Left renal cortex interstitium (tissue), 4 donors: ENCODE data around the gene GRP. TPM values are rescaled to one million over a fixed set of nuclear protein-coding genes. Genes with fewer than 3 reads are reported as not detected.

Experiments
- DNase-seq, 4 donors: peaks; one replicate each; pipeline ENCODE4 v3.0.0-alpha.2; 2013; ENCODE audit warnings: low read depth in 4 of 4, low spot score in 2 of 4, missing footprints in 1 of 4
- polyA plus RNA-seq, 4 donors: library from polyadenylated mRNA; unstranded; fragments of 120-200 nt; gene quantifications; one replicate each; pipeline ENCODE4 v1.2.1, GENCODE V29; 2013; ENCODE audit not compliant: insufficient read length in 4 of 4

The GRP gene
- 1 to 10 TPM in 3 of 4 donors, under 1 TPM in 1; 0.55 to 3.3 (median 1.7) TPM for polyA plus RNA-seq

DNA sequence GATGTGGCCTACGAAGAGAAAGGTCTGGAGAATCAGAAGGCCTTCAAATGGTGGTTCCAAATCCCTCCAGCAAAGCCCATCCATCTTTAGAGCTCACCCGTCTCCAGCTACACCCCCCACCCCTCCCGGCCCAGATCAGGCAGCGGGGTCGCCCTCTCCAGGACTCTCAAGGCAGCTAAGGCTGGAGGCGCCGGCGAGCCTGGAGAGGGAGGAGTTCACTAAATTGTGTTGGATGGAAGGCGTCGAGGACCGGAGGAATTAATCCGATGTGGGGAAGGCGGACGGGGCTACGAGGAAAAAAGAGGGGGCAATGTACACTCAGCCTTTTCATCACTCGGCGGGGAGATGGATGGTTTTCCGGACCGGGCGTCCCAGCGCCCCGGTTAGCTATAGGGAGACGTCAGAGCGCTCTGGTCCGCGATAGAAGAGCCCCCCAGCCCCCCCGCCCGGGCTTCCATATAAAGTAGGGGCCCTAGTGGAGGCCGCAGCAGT is at the start of gene GRP:
TSS of gene GRP (plus strand) at position 487 of the 492 bp plus-strand sequence. CDS start 108 bp downstream, outside the sequence.
- DNase-seq = no peak

DNA sequence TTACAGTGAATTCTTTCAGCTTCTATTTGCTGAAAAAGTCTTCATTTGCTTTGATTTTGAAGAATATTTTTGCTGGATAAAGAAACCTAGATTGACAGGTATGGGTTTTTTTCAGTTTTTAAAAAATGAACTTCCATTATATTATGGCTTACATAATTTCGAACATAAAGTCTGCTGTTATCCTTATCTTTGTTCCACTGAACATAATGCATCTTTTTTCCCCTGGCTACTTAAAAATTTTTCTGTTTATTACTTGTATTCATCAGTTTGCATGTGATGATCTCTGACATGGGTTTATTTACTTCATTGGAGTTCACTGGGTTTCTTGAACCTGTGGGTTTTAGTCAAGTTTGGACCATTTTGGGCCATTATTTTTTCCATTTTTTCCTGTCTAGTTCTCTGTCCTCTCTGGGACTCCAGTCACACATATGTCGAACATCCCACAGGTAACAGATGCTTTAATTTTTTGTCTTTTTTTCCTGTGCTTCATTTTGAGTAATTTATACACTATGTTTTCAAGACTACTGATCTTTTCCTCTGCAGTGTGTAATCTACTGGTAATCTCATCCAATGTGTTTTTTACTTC is 47.2 kb upstream of the GRP start:
- no peak for DNase-seq

- DNase-seq = no peak
Observed at GRCh38 chr18:59177485-59177884, 42.5 kb upstream of the GRP start.

- DNase-seq = no peak
Observed at GRCh38 chr18:59180150-59180845, 39.7 kb upstream of the GRP start.

- no peak for DNase-seq
Observed at GRCh38 chr18:59182673-59183072, 37.3 kb upstream of the GRP start.

DNA sequence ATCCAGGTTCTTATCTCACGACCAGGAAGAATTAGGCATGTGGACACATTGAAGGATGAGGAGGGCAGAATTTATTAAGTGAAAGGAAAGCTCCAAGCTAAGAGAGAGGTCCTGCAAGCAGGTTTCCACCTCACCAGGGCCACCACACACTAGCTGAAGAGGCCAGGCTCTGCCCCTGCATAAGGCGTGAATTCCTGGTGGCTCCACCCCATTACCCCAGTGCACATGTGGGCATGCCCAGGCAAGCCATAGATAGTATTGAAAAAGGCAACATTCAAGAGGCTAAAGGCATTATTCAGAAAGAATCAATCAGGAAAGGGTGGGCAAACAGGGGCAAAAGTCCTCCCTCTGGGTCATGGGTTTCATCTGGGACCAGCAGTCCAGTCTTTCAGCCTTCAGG is 30.9 kb upstream of the GRP start:
- DNase-seq = no peak

DNA sequence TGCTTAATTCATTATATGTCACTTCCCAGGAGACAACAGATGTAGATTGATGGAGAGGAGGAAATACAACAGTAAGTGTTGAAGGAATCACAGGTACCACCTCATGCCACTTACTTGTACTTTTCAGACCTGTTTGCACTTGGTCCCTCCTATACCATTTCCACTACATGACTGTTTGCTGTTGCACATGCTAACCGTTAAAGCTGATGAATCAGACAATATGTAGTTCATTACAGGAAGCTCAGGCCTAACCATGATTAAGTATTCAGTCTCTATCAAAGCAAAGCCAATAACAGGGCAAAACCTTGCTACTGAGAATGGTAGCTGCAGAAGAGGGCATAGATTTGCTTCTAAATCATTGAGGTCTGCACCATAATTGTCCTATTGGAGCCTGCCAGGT is 30.2 kb upstream of the GRP start:
- no peak for DNase-seq

- no peak for DNase-seq
Observed at GRCh38 chr18:59196161-59196725, 23.7 kb upstream of the GRP start.

DNA sequence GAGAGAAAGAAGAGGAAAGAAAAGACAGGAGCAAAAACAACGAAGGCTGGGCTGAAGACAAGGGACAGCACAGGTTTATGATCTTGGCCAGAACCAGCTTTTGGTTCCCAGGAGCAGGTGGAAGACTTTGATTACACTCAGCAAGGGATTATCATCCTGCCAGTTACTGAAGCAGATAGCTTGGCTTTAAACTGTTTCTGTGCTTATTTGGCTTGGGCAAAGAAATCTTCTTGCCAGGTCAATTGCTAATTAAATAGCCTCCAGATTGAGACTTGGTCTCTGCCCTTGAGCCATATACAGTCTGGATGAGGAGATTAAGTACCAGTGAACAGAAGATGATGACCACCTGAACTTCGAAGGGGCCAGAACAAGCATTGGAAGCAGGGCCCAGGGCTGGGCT is 22.3 kb upstream of the GRP start:
- DNase-seq = no peak

DNA sequence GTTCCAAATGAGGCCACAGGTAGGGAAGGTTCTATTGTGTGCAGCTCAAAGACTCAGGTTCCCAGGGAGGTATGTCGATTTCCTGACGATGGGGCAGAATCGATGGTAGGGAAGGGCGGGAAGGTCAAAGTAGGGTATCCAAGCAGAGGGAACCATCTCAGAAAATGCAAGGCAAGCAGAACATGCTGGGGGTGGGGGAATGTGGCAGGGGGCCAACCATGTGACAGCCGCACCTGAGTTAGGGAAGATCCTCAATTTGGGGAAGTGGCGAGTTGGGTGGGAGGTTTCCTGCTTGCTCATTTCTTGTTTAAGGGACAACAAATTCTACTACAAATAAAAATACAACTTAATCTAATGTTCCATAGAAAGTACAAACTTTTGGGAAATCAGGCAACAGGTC is 21.7 kb upstream of the GRP start:
- DNase-seq = no peak

DNA sequence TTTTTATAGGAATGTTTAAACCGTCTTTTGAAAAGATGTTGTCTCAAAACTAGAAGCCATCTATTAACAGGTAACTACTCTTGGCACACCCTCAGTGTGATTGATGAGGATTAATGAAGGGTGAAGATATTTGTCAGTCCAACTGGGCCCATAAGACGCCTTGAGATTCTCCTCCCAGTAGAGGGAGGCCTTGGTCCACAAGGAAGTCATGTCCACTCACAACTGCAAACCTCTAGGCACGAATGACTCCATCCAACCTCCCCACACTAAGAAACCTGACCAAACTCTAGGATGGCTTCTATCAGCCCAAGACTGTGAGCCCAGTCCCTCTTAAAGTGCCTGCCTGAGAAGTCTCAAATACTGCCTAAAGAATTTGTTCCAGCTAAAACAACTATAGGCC is 19.2 kb upstream of the GRP start:
- no peak for DNase-seq

DNA sequence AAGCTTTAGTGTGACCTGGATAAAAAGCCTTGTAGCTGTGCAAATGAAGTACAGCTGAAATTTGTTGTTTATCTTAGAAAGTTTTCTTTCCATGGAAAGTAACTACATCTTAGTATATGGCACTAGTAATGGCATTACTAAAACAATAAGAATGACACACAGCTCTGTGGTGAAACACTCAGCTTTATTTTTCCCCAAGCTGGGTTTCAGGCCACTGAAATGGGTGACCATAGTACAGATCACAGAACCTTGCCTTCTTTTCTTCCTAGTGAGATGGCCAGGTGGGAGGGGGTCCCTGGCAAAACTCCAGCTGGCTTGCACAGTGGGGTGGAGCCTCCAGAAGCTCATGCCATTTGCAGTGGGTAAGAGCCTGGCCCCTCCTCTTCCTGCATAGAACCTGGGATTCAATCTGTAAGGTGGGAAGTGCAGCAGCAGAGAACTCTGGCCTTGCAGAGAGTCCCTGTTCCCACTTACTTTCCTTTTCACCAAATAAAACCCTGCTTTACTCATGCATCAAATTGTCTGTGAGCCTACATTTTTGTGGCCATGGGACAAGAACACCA is 17.6 kb upstream of the GRP start:
- no peak for DNase-seq

DNA sequence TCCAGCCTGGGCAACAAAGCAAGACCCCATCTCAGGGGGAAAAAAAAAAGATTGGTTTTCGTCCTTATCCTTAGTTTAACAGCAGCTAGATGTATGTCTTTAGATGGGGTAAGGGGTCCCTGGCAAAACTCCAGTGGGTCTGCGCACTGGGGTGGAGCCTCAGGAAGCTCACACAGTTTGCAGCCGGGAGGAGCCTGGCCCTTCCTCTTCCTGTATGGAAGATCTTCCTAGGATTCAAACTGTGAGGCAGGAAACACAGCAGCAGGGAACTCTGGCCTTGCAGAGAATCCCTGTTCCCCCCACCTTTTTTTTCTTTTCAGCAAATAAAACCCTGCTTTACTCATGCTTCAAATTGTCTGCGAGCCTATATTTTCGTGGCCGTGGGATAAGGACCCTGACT is 12.5 kb upstream of the GRP start:
- no peak for DNase-seq

DNA sequence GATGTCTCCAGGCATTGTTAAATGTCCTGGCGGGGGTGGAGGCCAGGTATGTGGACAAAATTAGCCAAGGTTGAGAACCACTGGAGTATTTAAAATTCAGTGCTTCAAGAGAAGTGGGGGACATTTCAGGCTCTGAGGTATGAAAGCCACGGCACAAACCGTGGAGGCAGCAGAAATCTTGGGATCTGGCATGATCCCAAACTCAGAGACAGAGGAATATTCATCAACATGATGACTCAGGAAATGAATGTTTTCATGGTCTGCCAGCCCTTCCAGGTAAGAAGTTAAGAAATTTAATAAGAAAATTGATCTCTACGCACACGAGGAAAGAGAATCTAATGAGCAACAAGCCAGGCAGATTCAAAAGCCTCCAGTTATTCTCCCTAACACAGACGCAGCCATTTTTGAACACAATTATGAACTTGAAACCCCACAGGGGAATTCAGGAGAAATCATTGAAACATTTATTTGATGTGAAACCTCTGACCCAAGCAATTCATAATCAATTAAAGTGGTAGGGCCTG is 11.3 kb upstream of the GRP start:
- no peak for DNase-seq

DNA sequence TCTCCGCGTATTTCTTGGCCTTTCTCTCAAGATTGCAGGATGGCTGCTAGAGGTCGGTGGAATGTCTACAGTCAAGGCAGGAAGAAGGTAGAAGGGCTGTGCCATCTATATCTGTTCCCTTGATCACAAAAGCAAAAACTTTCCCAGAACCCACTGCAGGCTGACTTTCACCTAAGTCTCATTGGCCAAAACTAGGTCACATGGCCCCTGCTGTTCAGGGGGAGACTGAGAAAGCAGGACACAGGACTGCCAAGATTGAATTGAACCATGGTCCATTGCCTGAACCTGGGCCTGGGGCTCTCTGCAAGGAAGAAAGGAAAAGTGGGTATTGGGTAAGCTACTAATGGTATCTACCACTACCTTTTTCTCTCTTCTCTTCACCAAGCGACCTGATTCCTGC is 9.7 kb upstream of the GRP start:
- DNase-seq = no peak

- no peak for DNase-seq
Observed at GRCh38 chr18:59211629-59212028, 8.3 kb upstream of the GRP start.

GRCh38 chr18:59218018-59218417 is 1.9 kb upstream of the GRP start:
- no peak for DNase-seq

- DNase-seq = no peak
Observed at GRCh38 chr18:59220164-59220783, 316 bp downstream of the GRP start.

- no peak for DNase-seq
Observed at GRCh38 chr18:59220784-59221765, 1.1 kb downstream of the GRP start.

DNA sequence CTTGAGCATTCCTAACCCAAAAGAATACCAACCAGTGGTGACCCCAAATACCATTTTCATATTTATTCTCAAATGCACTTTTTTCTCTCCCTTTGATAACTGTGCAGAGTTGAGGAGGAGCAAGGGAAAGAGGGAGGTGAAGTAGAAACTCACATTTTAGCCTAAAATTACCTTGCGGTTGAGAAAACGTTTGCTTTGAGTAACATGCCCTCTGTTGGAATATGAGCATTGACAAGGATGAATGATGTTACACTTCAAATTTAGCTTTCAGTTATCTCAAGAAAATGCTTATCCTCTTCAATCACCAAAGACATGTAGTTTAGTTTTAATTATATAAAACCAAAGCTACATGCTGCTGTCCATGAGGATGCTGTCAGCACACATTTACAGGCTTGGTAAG is 2.4 kb downstream of the GRP start:
- no peak for DNase-seq
